HG03565 (cell line): ENCODE results near the gene APBB2.
"Not testable (repeated sequence)": the region's sequence is repeated elsewhere in the genome, so short reads cannot be mapped to it uniquely, and the experiment has no call there.

Experiments
- ATAC-seq: cut with Tn5 transposase; IDR thresholded peaks from one replicate; pipeline ENCODE4 v1.9.1; 2021; ENCODE audit warnings: mild to moderate bottlenecking, moderate library complexity; ENCODE audit not compliant: unreplicated experiment

The APBB2 gene

DNA sequence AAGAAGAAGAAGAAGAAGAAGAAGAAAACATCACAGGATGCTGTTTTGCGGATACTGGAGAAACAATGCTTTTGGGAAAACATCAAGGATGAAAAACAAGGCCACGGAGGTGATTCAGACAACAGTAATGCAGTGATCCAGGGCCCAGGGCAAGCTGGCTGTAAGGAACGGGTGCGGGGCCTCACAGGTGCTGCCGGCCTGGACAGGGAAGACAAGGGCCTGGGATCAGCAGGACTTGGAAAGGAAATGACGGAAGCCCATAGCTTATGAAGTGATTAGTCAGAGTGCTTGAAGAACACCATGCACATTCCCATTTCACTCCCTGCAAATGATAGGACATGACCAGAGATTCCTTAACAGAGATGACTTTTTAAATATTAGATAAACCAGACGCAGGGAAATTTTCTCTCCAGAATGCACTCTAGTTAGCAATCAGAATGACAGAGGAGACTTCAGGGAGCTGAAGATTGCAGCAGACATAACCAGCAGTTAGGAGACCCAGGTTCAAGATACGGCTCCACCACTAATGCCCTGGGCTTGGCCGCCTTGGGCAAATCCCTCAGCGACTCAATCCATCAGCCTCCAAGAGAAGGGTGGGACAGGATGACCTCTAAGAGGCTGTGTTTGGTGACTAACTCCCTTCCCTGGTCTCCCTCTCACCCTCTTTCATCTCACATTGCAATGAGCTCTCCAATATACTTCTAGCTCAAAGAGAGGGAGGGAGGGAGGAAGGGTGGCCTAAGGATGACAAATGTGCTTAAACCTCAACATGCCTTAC is 54.1 kb downstream of the APBB2 start:
- ATAC-seq: no peak

DNA sequence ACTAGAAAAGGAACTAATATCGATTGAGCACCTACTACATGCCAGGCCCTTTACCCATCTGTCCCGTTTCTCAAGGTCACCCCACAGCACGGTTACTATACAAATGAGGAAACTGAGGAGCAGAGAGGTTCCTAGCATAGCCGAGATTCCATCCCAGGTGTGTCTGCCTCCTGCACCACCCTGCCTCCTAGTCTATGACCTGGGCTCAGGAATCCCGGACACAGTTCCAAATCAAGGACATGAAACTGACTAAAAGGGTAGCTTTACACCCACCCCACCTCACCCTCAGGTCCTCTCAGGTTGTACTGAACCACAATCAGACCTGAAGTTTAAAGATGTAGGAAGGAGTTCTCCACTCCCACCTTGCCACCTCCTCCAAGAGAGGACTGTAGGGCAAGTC is 55.6 kb downstream of the APBB2 start:
- ATAC-seq: no peak

DNA sequence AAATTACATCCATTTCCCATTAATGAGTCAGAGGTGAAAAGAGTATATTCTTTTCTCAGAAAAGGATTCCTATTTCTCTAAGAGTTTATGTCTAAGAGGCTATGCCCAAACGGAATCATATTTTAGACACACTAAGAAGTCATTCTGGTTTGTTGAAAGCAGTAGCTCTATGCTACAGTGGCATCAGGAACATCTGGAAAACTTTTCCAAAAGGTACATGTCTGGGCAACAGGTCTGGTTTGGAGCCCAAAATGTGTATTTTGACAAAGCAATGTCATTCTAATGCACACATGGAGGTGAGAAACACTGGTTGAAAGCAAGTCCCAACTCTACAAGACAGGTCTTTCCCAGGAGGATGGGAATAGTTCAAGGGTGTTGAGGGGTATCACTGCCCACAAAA is 56.1 kb downstream of the APBB2 start:
- no peak for ATAC-seq

DNA sequence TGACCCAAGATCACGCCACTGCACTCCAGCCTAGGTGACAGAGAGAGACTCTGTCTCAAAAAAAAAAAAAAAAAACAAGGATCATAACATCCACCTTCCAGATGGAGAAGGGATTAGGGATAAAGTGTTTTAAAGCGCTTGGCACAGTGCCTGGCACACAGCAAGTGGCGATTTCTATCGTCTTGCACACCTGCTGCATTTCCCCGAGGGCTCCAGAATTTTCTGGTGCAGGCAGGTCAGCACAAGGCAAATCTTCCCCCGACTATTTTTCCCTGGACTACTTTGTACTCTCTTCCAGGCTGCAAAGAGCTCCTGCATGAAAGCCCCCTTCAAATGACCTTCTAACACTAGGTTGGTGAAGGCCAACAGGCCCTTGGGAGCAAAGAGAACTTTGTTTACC is 57.3 kb downstream of the APBB2 start:
- ATAC-seq: no peak

DNA sequence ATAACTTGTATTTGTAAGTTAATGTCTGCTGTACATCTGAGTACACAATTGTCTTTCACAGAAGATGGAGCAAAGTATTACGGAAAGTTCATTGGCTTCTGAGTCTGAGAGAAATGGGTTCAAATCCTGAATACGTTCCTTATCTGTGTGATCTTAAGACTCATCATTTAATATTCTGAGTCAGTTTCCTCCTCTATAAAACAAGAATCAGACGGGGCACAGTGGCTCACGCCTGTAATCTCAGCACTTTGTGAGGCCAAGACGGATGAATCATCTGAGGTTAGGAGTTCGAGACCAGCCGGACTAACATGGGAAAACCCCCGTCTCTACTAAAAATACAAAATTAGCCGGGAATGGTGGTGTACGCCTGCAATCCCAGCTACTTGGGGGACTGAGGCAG is 57.8 kb downstream of the APBB2 start:
- ATAC-seq: no peak

DNA sequence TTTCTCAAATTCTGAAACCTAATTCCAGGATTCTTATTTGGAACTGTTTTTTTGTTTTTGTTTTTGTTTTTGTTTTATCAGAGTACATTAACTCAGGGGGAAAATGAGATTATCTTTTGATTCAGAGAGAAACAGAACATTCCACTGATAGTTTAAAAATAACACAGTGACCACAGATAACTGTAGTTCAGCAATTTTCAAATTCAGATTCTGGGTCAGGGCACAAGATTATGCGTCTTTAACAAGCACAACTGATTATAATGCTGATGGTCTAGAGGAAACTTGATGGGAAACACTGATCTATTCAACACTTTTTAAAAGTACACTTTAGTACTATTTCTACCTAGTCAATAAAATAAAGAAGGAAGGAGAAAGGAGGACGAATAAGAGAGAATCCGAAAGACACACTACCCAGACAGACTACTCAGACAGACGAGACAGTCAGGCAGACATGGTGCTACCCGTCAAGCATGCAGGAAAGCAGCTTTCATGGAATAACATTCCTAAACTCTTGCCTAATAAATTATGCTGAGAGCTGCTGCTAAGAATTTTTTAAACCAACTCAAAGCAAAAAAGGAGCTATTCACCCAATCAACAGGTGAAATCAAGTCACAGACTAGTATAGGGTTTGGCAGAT is 59.0 kb downstream of the APBB2 start:
- no peak for ATAC-seq

DNA sequence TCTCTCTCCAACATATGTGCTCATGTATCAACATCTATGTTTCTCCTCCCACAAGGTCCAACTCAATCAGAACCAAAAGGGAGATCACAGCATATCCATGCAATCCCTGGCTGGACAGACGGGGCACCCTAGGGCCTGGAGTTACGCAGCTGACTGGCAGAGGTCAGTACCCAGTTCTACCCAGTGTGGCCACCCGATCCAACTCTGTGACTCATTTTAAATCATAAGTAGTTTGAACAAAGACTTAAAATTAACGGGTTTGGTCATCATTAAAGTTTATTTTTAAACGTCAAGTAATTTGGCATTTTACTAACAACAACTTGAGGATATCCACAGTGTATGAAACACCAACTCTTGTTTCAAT is 59.5 kb downstream of the APBB2 start:
- ATAC-seq: no peak

DNA sequence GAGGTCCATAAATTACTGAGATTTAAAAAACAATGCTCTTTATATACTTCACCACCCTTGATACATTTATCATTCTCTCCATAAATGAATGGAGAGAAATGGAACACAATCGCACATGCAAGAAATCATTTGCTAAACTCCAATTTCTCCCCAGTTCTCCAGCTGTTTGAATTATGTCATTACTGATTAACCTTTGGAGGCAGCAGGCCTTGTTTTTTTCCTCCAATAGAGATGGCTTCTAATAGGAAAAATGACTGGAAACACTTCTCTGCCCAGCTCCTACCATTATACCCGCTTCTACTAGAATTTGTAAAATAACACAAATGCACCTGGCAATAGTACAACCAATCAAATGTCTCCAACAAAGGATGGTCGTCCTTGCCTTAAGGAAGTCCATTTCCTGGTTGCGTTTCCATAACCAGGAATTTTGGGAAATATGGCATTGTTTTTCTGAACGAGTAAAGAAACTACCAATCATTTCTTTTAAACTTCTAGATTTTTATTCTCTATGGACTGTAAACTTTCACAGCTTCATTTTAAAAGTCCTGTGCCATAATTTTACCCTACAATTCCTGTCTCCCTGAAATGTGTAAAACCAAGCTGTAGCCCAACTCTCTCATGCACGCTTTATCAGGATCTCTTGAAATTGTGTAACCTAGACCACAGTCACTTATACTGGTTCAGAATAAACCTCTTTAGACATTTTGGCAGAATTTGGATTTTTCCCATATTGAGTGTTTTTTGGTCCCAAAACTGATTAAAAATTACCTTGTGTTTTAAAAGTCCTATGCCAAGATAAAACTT is 60.1 kb downstream of the APBB2 start:
- ATAC-seq: no peak

DNA sequence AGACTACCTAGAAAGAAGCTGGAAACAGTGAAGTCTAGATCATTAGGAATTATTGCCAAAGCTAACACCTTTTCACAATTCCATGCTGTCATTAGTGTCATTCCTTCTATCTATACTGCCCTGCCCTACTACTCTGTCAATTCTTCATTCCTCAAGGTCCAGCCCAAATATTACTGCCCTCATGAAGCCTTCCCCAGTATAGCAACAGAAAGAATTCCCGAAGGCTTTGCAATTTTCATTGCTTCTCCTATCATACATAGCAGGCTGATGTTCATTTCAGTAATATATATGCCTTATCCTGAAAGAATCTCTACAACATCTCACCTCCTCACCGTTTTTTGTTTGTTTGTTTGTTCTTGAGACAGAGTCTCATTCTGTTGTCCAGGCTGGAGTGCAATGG is 63.9 kb downstream of the APBB2 start:
- ATAC-seq: no peak

DNA sequence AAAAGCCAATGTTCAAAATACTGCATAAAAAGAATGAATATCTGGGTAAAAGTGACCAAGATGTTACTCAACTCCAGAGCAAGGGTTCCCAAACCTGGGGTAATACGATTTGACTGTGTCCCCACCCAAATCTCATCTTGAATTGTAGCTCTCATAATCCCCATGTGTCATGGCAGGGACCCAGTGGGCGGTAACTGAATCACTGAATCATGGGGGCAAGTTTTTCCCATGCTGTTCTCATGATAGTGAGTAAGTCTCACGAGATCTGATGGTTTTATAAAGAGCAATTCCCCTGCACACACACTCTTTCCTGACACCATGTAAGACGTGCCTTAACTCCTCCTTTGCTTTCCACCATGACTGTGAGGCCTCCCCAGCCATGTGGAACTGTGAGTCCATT is 64.8 kb downstream of the APBB2 start:
- ATAC-seq: not testable (repeated sequence)

DNA sequence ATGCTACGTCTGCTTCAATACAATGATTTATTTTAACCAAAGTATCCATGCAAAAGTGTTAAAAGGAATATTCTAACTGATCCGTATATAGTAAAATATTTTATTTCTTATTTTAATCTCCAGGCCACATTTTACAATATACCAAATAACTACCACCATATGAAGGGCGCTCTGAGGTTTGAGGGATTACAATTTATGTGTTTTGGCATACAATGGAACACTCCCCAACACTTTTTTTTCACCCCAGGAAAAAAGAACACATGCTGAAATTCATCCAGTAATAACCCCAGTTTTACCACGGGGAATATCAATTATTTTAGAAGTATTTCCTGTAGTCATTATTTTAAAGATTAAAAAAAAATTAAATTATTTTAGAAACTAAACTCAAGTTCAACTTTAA is 65.4 kb downstream of the APBB2 start:
- no peak for ATAC-seq

DNA sequence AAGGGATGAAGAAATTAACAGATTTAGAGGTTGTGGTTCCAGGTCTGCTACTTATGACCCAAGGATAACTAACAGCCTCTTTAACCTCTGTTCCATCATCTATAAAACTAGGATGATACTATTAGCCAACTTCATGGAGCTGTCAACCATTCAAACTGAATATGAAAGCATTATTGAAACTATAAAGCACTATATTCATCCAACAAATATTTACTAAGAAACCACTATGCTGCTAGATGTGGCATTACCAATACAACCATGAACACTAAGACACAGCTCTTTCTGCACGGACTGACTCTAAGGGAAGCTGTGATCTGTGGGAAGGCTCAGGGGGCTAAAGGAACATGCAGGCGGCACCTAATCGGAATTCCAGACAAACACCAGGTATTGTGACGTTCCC is 66.0 kb downstream of the APBB2 start:
- no peak for ATAC-seq

DNA sequence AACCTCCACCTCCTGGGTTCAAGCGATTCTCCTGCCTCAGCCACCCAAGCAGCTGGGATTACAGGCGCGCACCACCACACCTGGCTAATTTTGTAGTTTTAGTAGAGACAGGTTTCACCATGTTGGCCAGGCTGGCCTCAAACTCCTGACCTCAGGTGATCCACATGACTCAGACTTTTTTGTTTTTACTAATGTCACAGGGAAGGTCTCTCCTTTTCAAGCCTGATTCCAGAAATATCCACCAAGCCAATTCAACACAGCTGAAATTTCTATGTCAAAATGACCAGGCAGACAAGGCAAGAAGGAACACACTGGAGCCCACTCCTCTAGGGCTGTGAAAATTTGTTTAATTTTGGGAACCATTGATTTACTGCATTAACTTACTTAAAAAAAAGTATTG is 66.8 kb downstream of the APBB2 start:
- not testable (repeated sequence) for ATAC-seq

DNA sequence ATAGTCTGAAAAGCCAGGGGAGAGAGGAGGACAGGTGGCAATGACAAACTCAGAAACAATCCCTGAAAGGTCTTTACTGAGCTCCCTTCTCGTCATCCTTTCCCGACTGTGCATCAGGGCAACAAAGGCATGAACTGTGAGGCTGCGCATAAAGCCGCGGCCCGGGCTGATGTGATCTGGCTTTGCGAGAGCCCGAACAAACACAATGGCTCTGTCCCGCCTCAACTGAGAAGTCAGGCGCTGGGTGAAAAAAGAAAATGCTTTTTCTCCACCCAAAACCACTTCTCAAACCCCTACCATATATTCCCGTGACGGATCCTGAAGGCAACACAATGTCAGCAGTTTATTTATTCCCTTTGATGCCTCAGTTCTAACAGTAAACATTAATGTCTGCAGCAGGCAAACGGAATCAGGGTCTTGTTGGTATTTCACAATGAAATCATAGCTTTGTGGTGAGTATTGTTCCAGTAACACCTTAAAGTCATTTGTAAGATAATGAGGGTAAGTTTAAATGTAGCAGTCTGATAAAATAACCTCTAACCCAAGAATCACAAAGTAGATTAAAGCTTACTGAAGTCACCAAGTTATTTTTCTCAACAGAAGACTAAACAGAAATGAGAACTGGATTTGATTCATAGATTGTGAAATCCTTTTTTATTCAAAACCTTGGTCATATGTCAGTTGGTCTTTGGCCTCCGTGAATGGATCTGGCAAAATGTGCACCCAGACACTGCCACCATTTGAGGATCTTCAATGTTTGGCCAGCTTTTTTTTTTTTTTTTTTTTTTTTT is 67.4 kb downstream of the APBB2 start:
- no peak for ATAC-seq

DNA sequence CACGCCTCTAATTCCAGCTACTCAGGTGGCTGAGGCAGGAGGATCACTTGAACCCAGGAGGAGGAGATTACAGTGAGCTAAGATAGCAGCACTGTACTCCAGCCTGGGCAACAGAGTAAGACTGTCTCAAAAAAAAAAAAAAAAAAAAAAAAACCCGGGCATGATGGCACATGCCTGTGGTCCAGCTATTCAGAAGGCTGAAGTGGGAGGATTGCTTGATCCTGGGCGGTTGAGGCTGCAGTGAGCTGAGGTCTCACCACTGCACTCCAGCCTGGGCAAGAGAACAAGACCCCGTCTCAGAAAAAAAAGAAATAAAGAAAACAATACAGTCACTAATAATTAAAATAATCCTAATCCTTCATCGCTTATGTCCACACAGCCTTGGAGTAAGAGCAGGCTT is 68.1 kb downstream of the APBB2 start:
- no peak for ATAC-seq

DNA sequence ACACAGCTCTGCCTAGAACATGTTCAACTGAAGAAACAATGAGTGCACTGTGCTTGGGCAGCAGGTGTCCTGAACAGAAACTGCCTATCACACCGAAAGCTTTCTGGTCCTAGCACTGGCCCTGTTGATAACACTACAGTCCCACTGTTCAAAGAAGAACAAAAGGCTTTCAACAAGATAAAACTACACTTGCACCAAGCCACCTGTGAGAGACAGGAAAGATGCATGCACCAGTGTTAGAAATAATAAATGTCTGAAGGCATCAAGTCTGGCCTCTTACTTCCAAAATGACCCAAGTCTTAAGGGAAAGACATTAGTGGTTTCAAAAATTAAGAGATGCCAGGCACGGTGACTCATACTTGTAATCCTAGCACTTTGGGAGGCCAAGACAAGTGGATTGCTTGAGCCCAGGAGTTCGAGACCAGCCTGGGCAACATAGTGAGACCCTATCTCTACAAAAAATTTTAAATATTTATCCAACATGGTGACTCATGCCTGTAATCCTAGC is 68.7 kb downstream of the APBB2 start:
- ATAC-seq: no peak

DNA sequence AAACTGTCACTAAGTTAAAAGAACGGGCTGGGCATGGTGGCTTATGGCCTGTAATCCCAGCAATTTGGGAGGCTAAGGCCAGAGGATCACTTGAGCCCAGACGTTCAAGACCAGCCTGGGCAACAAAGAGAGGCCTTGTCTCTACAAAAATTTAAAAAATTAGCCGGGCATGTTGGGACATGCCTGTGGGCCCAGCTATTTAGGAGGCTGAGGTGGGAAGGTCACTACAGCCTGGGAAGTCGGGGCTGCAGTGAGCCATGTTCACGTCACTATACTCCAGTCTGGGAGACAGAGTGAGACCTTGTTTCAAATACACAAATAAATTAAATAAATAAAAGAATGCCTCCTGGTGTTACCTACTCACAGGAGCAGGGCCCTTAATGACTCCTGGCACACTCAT is 69.5 kb downstream of the APBB2 start:
- ATAC-seq: no peak

DNA sequence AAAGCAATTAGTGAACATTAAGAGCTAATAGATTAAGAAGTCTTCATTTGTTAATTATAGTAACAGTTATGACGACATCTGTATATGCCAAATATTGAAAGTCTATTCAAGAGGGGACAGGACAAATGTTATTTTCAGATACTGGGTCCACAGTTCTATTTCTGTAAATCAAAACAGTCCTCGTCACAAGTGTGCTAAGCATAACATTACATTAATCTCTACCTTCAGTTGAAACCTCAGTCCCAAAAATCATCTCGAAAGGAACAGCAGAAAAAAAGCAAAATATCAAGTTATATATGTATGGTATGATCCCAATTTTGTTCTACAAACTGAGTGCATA is 70.3 kb downstream of the APBB2 start:
- no peak for ATAC-seq

DNA sequence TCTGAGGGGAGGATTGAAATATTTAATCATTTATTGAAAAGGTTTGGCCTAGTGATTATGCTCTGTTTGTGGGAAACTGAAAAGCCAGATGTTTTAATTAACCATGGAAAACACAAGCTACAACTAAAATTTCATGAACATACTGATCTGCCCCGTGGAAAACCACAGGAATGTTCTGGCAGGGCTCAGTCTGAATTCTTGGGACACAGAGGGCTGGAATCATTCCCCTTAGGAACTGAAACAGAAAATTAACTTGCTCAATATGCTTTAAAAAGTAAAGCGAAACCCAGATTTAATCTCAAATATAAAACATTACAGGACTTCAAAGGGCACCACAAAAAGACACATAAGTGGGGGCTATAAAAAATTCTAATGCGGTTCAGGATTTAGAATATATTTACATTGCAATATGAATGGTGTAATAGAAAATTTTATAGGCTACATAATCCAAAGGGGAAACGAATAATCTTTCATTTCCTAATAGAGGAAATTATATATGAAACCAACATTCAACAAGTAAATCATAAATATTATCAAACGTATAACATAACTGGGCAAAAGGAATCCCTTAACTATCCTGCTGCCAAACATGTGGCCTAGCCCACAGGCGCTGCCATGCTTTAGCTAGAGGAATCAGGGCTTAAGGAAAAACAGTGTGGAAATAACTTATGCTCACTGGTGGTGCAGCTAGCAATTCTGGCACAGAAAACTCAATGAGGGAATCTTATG is 70.9 kb downstream of the APBB2 start:
- ATAC-seq: no peak
